HG03108 (cell line): ENCODE measurements around the gene CABP4.

ENCODE experiments used
- ATAC-seq: cut with Tn5 transposase; IDR thresholded peaks from one replicate; pipeline ENCODE4 v1.9.1; 2021; ENCODE audit warnings: moderate library complexity; ENCODE audit not compliant: unreplicated experiment

The CABP4 gene

DNA sequence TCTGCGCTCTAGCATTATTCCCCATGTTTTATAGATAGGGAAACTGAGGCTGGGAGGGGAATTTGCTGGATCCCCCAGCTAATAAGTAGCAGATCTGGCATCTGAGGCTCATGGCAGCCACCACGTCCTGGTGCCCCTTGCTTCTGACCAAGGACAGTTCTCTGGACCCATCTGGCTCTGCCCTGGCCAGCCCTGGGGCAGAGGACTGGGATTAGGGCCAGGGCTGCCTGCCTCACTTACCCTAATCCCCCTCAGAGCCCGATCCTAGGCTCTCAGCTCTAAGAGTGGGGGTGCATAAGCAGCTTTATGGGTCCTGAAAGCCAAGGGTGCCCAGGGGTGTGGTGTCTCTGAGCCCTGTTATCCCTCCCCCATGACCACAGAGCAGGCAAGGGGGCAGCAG, at the start of gene CABP4:
Gene CABP4 (plus strand): TSS at position 301 of the 400 bp plus-strand sequence. CDS start 70 bp downstream, at position 371.
- ATAC-seq, result no peak

GRCh38 chr11:67405688-67406339, 49.3 kb upstream of the CABP4 start:
- no peak for ATAC-seq

- no peak for ATAC-seq
These were observed 48.7 kb upstream of the CABP4 start for GRCh38 chr11:67406420-67406968.

GRCh38 chr11:67406969-67407687, 48.0 kb upstream of the CABP4 start:
- ATAC-seq, result no peak

DNA sequence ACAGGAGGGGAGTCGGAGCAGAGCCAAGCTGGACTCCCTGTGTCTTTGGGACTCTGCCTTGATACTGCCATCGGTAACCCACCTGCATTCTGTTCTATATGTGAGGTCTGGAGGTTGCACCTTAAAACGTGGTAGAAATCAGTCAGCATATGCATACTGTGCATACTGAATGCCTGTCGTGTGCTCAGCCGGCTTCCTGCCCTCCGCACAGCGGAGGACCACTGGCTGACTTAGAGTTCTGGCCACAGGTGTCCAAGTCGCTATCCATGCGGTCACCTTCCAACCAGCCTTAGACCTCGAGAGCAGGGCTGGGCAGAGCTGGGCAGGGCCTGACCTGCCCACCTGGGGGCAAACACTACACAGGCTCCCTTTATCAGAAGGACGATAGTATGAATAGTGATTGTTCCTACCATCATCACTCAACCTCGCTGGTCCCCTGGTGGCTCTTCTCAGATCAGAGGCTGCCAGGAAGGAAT, 47.4 kb upstream of the CABP4 start:
- ATAC-seq, result no peak

DNA sequence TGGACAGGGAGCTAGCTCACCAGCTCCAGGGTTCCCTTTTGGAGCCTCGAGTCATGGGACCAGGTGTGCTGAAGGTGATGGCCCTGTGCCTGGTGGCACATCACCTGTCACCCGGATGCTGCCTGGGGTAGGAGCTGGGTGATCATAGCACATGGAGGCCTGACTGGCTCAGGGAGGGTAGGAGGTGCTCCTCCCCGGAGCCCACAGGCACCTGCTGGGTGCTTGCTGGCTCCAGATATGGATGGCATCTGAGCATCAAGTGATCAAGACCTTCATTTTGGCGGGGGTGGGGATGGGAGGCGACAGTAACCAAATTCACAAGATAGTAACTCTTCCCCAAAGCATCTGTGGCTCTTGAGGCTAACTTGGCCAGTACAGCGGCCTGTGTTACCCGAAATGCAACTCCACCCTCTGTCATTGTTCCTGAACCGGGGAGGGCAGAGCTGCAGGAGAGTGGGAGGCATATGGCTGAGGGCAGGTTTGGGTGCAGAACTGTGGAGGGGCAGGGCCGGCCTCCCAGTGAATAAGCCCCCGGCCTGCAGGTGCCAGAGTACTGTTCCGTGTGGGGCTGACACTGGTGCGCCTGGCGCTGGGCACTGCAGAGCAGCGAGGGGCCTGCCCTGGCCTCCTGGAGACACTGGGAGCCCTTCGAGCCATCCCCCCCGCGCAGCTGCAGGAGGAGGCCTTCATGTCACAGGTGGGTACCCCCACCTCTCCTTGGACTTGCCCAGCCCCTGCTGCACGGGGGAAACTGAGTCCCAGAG, 46.5 kb upstream of the CABP4 start:
- ATAC-seq, result no peak

GRCh38 chr11:67409261-67409666, 45.9 kb upstream of the CABP4 start:
- ATAC-seq, result peak; percentile 46

- ATAC-seq, result no peak
These were observed 45.3 kb upstream of the CABP4 start for GRCh38 chr11:67409781-67410368.

- ATAC-seq, result no peak
These were observed 44.8 kb upstream of the CABP4 start for GRCh38 chr11:67410369-67410831.

GRCh38 chr11:67410984-67411784, 44.0 kb upstream of the CABP4 start:
- ATAC-seq, result no peak

- ATAC-seq, result no peak
These were observed 43.4 kb upstream of the CABP4 start for GRCh38 chr11:67411785-67412152.

GRCh38 chr11:67412495-67413179, 42.5 kb upstream of the CABP4 start:
- ATAC-seq, result no peak

DNA sequence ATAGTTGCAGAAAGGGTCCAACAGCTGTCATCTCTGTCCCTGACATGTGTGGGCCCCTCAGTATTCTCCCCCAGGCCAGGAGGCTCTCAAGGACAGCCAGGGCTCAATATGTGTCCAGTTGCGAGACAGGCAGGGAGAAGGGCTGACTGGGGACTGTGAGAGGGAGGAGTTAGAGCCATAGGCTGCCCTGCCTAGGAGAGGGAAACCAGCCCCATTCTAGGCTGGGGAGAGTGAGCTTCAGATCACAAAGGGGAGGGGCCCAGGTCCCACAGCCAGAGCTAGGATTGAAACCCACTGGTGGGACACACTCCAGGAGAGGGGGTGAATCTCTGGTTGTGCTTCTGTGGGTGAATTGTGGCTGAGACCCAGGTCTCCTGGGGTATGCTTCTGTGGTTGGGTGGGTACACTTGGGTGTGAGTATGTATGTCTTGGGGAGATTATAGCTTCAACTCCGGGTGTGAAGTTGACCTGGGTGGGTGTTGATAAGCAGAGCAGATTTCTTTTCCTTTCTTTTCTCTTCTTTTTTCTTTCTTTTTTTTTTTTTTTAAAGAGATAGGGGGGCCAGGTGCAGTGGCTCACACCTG, 41.8 kb upstream of the CABP4 start:
- ATAC-seq, result no peak

GRCh38 chr11:67415501-67416304, 39.5 kb upstream of the CABP4 start, which contains the start of gene CARNS1:
Gene CARNS1 (plus strand): TSS chr11:67415678. CDS start chr11:67416200, 522 bp downstream.
- no peak for ATAC-seq

GRCh38 chr11:67416416-67417335, 38.5 kb upstream of the CABP4 start:
- no peak for ATAC-seq

GRCh38 chr11:67417425-67417824, 37.7 kb upstream of the CABP4 start:
- no peak for ATAC-seq
